WTC11 (cell line): ENCODE data around the gene DNAAF8.

Source experiments
- NR1H2 ChIP-seq: sonication (generic); formaldehyde crosslinking; IDR thresholded peaks from 2 replicates; pipeline ENCODE4 v1.9.0; 2021; ENCODE audit warnings: mild to moderate bottlenecking, moderate library complexity, missing genetic modification reagents
- RELA ChIP-seq: sonication (generic); formaldehyde crosslinking; IDR thresholded peaks from 2 replicates; pipeline ENCODE4 v1.8.1; 2022; ENCODE audit warnings: missing genetic modification reagents, mild to moderate bottlenecking, borderline replicate concordance
- SMAD4 ChIP-seq: sonication (generic); formaldehyde crosslinking; IDR thresholded peaks from 2 replicates; pipeline ENCODE4 v1.8.0; 2022; ENCODE audit warnings: mild to moderate bottlenecking, missing genetic modification reagents
- SP1 ChIP-seq: sonication (generic); formaldehyde crosslinking; conservative IDR thresholded peaks from 2 replicates; pipeline ENCODE4 v1.8.1; 2022; ENCODE audit warnings: missing genetic modification reagents
- TF ChIP-seq, protein P1 (sequence below): fragments of 200-600 bp; IDR thresholded peaks from 2 replicates; pipeline ENCODE4 v1.8.0; 2022; ENCODE audit warnings: antibody characterized with exemption
- TF ChIP-seq, protein P2 (sequence below): sonication (generic); formaldehyde crosslinking; IDR thresholded peaks from 2 replicates; pipeline ENCODE4 v1.8.0; 2022; ENCODE audit warnings: mild to moderate bottlenecking, missing genetic modification reagents
- TF ChIP-seq, protein P3 (sequence below): sonication (generic); formaldehyde crosslinking; IDR thresholded peaks from 2 replicates; pipeline ENCODE4 v1.8.1; 2023; ENCODE audit warnings: mild to moderate bottlenecking, missing genetic modification reagents
- TF ChIP-seq, protein P4 (sequence below): sonication (generic); formaldehyde crosslinking; IDR thresholded peaks from 2 replicates; pipeline ENCODE4 v1.8.1; 2022; ENCODE audit warnings: low read depth, mild to moderate bottlenecking, moderate library complexity, missing genetic modification reagents, borderline replicate concordance

DNA sequence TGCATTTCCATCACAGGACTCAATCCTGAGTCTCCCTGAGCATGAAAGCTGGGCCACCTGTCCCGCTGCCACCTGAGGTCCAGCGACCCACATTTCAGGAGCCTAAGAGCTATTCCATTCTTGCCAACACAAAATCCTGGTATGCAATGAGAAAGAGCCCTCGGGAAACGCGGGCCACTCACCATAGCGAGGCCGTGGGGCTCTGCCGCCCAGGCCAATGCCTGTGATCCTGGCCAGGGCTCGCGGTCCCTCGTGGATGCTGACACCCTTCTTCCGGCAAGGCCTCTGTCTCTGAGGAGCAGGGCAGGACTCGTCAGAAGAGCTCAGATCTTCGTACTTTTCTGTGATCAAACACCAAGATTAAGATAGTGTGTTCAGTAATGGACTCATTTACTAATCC lies 29.4 kb upstream of the DNAAF8 start:
- no peak for TF ChIP-seq RELA (CRISPR knock-in tag)
- TF ChIP-seq, protein P1, sequence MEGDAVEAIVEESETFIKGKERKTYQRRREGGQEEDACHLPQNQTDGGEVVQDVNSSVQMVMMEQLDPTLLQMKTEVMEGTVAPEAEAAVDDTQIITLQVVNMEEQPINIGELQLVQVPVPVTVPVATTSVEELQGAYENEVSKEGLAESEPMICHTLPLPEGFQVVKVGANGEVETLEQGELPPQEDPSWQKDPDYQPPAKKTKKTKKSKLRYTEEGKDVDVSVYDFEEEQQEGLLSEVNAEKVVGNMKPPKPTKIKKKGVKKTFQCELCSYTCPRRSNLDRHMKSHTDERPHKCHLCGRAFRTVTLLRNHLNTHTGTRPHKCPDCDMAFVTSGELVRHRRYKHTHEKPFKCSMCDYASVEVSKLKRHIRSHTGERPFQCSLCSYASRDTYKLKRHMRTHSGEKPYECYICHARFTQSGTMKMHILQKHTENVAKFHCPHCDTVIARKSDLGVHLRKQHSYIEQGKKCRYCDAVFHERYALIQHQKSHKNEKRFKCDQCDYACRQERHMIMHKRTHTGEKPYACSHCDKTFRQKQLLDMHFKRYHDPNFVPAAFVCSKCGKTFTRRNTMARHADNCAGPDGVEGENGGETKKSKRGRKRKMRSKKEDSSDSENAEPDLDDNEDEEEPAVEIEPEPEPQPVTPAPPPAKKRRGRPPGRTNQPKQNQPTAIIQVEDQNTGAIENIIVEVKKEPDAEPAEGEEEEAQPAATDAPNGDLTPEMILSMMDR: no peak
- TF ChIP-seq, protein P2, sequence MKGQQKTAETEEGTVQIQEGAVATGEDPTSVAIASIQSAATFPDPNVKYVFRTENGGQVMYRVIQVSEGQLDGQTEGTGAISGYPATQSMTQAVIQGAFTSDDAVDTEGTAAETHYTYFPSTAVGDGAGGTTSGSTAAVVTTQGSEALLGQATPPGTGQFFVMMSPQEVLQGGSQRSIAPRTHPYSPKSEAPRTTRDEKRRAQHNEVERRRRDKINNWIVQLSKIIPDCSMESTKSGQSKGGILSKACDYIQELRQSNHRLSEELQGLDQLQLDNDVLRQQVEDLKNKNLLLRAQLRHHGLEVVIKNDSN (CRISPR knock-in tag): no peak
- TF ChIP-seq, protein P3, sequence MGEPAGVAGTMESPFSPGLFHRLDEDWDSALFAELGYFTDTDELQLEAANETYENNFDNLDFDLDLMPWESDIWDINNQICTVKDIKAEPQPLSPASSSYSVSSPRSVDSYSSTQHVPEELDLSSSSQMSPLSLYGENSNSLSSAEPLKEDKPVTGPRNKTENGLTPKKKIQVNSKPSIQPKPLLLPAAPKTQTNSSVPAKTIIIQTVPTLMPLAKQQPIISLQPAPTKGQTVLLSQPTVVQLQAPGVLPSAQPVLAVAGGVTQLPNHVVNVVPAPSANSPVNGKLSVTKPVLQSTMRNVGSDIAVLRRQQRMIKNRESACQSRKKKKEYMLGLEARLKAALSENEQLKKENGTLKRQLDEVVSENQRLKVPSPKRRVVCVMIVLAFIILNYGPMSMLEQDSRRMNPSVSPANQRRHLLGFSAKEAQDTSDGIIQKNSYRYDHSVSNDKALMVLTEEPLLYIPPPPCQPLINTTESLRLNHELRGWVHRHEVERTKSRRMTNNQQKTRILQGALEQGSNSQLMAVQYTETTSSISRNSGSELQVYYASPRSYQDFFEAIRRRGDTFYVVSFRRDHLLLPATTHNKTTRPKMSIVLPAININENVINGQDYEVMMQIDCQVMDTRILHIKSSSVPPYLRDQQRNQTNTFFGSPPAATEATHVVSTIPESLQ (CRISPR knock-in tag): no peak
- TF ChIP-seq, protein P4, sequence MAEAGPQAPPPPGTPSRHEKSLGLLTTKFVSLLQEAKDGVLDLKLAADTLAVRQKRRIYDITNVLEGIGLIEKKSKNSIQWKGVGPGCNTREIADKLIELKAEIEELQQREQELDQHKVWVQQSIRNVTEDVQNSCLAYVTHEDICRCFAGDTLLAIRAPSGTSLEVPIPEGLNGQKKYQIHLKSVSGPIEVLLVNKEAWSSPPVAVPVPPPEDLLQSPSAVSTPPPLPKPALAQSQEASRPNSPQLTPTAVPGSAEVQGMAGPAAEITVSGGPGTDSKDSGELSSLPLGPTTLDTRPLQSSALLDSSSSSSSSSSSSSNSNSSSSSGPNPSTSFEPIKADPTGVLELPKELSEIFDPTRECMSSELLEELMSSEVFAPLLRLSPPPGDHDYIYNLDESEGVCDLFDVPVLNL: no peak
- no peak for TF ChIP-seq SMAD4 (CRISPR knock-in tag)
- no peak for TF ChIP-seq NR1H2 (CRISPR knock-in tag)
- no peak for TF ChIP-seq SP1 (CRISPR knock-in tag)
